HepG2 (cell line): ENCODE data around the gene SIMC1. TPM values are rescaled to one million over a fixed set of nuclear protein-coding genes. Genes with fewer than 3 reads are reported as not detected.

Experiments used
- ATAC-seq: fragments of 200-7000 bp; cut with Tn5 transposase; 3 replicates; pipeline ENCODE4 v1.9.1; 2020; ENCODE audit warnings: mild to moderate bottlenecking, moderate library complexity
- BruUV-seq: library from RNA; stranded (reverse); fragments of 400-500 nt; replicated peaks from 2 replicates; lab custom pipeline; 2021; lab: Mats Ljungman, UMichigan
- CTCF ChIA-PET: fragments of 300-600 bp; formaldehyde crosslinking; extraction: SDS; loops from one replicate; lab custom pipeline; 2021; ENCODE audit warnings: low total read pairs, inconsistent platforms, low intra/inter-chr PET ratio; lab: Yijun Ruan, JAX
- POLR2A ChIA-PET: fragments of 350-600 bp; sonication (Branson Sonifier 250); formaldehyde crosslinking; loops from one replicate; lab custom pipeline; 2020; ENCODE audit warnings: antibody characterized with exemption, inconsistent platforms; lab: Yijun Ruan, JAX
- DNase-seq: peaks from one replicate; pipeline ENCODE4 v3.0.0-alpha.2; 2015; ENCODE audit warnings: low spot score
- FAIRE-seq: peaks from 3 replicates; lab custom pipeline; 2011; peaks lifted over from hg19 to GRCh38; lab: Jason Lieb, UNC
- H2AFZ ChIP-seq: one replicate; pipeline ENCODE4 v1.6.1; 2011; ENCODE audit warnings: low read length, inconsistent platforms
- H3K27ac ChIP-seq: fragments of 300-600 bp; 3 replicates; pipeline ENCODE4 v1.8.0; 2011; ENCODE audit warnings: mixed run types, mild to moderate bottlenecking, mixed read lengths, low read length, inconsistent platforms; ENCODE audit not compliant: insufficient read depth; ENCODE audit errors: extremely low read length
- H3K27me3 ChIP-seq, 2 experiments: fragments of 200-600 bp in 1 of 2; 2 replicates in 1 of 2; 3 replicates in 1 of 2; pipeline versions ENCODE4 v1.6.0 to v1.8.0; 2011; ENCODE audit warnings: low read length in 2 of 2, mild to moderate bottlenecking in 2 of 2, moderate library complexity in 2 of 2, inconsistent platforms in 1 of 2; ENCODE audit not compliant: insufficient read depth in 2 of 2, control insufficient read depth in 1 of 2
- H3K36me3 ChIP-seq, 2 experiments: fragments of 200-600 bp in 1 of 2; replicated peaks in 1 of 2; 2 replicates in 1 of 2; 3 replicates in 1 of 2; pipeline versions ENCODE4 v1.5.1 to v1.8.0; 2011; ENCODE audit warnings: low read length in 2 of 2, inconsistent platforms in 1 of 2; ENCODE audit not compliant: insufficient read depth in 2 of 2, control insufficient read depth in 1 of 2
- H3K4me1 ChIP-seq: 2 replicates; pipeline ENCODE4 v1.5.1; 2012; ENCODE audit warnings: low read length, inconsistent platforms; ENCODE audit not compliant: insufficient read depth
- H3K4me2 ChIP-seq: 2 replicates; pipeline ENCODE4 v1.6.0; 2011; ENCODE audit warnings: low read depth, low read length, inconsistent platforms
- H3K4me3 ChIP-seq, 3 experiments: fragments of 200-600 bp in 1 of 3; sonication (generic), shearing (Covaris generic) in 1 of 3; replicated peaks in 1 of 3; 2 replicates each; pipeline ENCODE4 v1.5.1; 2011 to 2016; ENCODE audit warnings: low read length in 3 of 3, inconsistent platforms in 2 of 3, low read depth in 2 of 3, mild to moderate bottlenecking in 2 of 3, control low read depth in 1 of 3, mixed read lengths in 1 of 3; ENCODE audit not compliant: insufficient read depth in 1 of 3
- H3K79me2 ChIP-seq: one replicate; pipeline ENCODE4 v1.6.1; 2011; ENCODE audit warnings: low read length, inconsistent platforms; ENCODE audit not compliant: insufficient read depth
- H3K9ac ChIP-seq: 2 replicates; pipeline ENCODE4 v1.6.0; 2011; ENCODE audit warnings: mild to moderate bottlenecking, low read depth, low read length, inconsistent platforms; ENCODE audit not compliant: insufficient read depth
- H3K9me3 ChIP-seq: 2 replicates; pipeline ENCODE4 v1.5.1; 2012; ENCODE audit warnings: mild to moderate bottlenecking, low read length
- H4K20me1 ChIP-seq: 2 replicates; pipeline ENCODE4 v1.6.0; 2011; ENCODE audit warnings: inconsistent platforms, mild to moderate bottlenecking, low read length, moderate library complexity; ENCODE audit not compliant: insufficient read depth
- CAMTA2 ChIP-seq: sonication (generic); formaldehyde crosslinking; IDR thresholded peaks from 2 replicates; pipeline ENCODE4 v1.4.0; 2020; ENCODE audit warnings: mild to moderate bottlenecking, missing genetic modification reagents, borderline replicate concordance
- CBX2 ChIP-seq, 2 experiments: fragments of 200-600 bp in 1 of 2; sonication (generic); formaldehyde crosslinking in 1 of 2; IDR thresholded peaks; 2 replicates each; pipeline versions ENCODE4 v1.7.0 to v1.8.1; 2018 to 2022; ENCODE audit warnings: low read depth in 2 of 2, low read length in 1 of 2, mild to moderate bottlenecking in 1 of 2, missing genetic modification reagents in 1 of 2
- DNMT1 ChIP-seq: sonication (generic); formaldehyde crosslinking; IDR thresholded peaks from 2 replicates; pipeline ENCODE4 v1.5.1; 2020; ENCODE audit warnings: mild to moderate bottlenecking, missing genetic modification reagents
- GLI4 ChIP-seq: sonication (generic); formaldehyde crosslinking; IDR thresholded peaks from 2 replicates; pipeline ENCODE4 v1.5.1; 2020; ENCODE audit warnings: missing genetic modification reagents, mild to moderate bottlenecking, moderate library complexity, borderline replicate concordance
- HES4 ChIP-seq: sonication (generic); formaldehyde crosslinking; IDR thresholded peaks from 2 replicates; pipeline ENCODE4 v1.9.0; 2021; ENCODE audit warnings: mild to moderate bottlenecking, missing genetic modification reagents, borderline replicate concordance
- HINFP ChIP-seq: sonication (generic); formaldehyde crosslinking; IDR thresholded peaks from 2 replicates; pipeline ENCODE4 v1.4.0; 2020; ENCODE audit warnings: low read depth, mild to moderate bottlenecking, missing genetic modification reagents
- MBNL3 ChIP-seq: fragments of 250-450 bp; sonication (Bioruptor Pico); conservative IDR thresholded peaks from 2 replicates; pipeline ENCODE4 v1.8.0; 2022; ENCODE audit warnings: mild to moderate bottlenecking, inconsistent platforms
- PBX2 ChIP-seq: IDR thresholded peaks from 2 replicates; pipeline ENCODE4 v1.6.1; 2016; ENCODE audit warnings: control low read depth
- PLRG1 ChIP-seq: fragments of 450-650 bp; conservative IDR thresholded peaks from 2 replicates; pipeline ENCODE4 v1.6.1; 2016
- SP140L ChIP-seq: sonication (generic); formaldehyde crosslinking; IDR thresholded peaks from 2 replicates; pipeline ENCODE4 v1.4.0; 2020; ENCODE audit warnings: missing genetic modification reagents, borderline replicate concordance
- SP4 ChIP-seq: sonication (generic); formaldehyde crosslinking; IDR thresholded peaks from 2 replicates; pipeline ENCODE4 v1.8.1; 2023; ENCODE audit warnings: mild to moderate bottlenecking, missing genetic modification reagents
- ZFP82 ChIP-seq: sonication (generic); formaldehyde crosslinking; IDR thresholded peaks from 2 replicates; pipeline ENCODE4 v1.5.1; 2020; ENCODE audit warnings: mild to moderate bottlenecking, missing genetic modification reagents, borderline replicate concordance
- ZNF292 ChIP-seq: sonication (generic); formaldehyde crosslinking; IDR thresholded peaks from 2 replicates; pipeline ENCODE4 v1.8.1; 2022; ENCODE audit warnings: mild to moderate bottlenecking, low read depth, missing genetic modification reagents, borderline replicate concordance
- ZNF296 ChIP-seq: sonication (generic); formaldehyde crosslinking; conservative IDR thresholded peaks from 2 replicates; pipeline ENCODE4 v1.5.0; 2020; ENCODE audit warnings: mild to moderate bottlenecking, missing genetic modification reagents
- ZNF841 ChIP-seq: sonication (generic); formaldehyde crosslinking; IDR thresholded peaks from 2 replicates; pipeline ENCODE4 v1.8.1; 2023; ENCODE audit warnings: missing genetic modification reagents, borderline replicate concordance
- WGBS: methylation state at CpG from one replicate; pipeline ENCODE4 v1.1.6; 2017; ENCODE audit warnings: low lambda C conversion rate; 5-methylcytosine and 5-hydroxymethylcytosine counted together
- in situ Hi-C: cut with HindIII; loops from 2 replicates; pipeline ENCODE4 v1.10.0; 2017; ENCODE audit warnings: low pct_unique_long_range_greater_than_20kb; ENCODE audit not compliant: extremely low pct_ligation_motif_present
- intact Hi-C: fragments of 100-400 bp; cut with micrococcal nuclease; formaldehyde crosslinking; loops from one replicate; pipeline ENCODE4 v1.10.0; 2022; ENCODE audit not compliant: unreplicated experiment
- polyA plus RNA-seq, 8 experiments: library from polyadenylated mRNA; depleted of rRNA in 3 of 8; stranded (reverse) in 7 of 8; unstranded in 1 of 8; fragments of >200 nt; fragmentation: Illumina TruSeq in 4 of 8; extraction: Trizol in 4 of 8; gene quantifications; 2 replicates each; pipeline versions ENCODE4 v1.2.1 to v1.2.3, GENCODE V29; 2011 to 2016; ENCODE audit warnings: low read depth in 4 of 8, missing spikeins in 1 of 8, mixed read lengths in 1 of 8; ENCODE audit not compliant: insufficient read depth in 1 of 8
- total RNA-seq, 5 experiments: library from RNA; depleted of rRNA; stranded (reverse); fragments of >200 nt; fragmentation: Illumina TruSeq; extraction: Trizol; gene quantifications; 2 replicates each; pipeline ENCODE4 v1.2.3, GENCODE V29; 2016; ENCODE audit warnings: low read depth in 1 of 5

SIMC1 gene
- total and polyA plus RNA-seq, 2 of the 13 experiments (the other 11 are each of a cell fraction or from before 2014, with no cell fraction given) = 5.4 to 6.8 TPM

DNA sequence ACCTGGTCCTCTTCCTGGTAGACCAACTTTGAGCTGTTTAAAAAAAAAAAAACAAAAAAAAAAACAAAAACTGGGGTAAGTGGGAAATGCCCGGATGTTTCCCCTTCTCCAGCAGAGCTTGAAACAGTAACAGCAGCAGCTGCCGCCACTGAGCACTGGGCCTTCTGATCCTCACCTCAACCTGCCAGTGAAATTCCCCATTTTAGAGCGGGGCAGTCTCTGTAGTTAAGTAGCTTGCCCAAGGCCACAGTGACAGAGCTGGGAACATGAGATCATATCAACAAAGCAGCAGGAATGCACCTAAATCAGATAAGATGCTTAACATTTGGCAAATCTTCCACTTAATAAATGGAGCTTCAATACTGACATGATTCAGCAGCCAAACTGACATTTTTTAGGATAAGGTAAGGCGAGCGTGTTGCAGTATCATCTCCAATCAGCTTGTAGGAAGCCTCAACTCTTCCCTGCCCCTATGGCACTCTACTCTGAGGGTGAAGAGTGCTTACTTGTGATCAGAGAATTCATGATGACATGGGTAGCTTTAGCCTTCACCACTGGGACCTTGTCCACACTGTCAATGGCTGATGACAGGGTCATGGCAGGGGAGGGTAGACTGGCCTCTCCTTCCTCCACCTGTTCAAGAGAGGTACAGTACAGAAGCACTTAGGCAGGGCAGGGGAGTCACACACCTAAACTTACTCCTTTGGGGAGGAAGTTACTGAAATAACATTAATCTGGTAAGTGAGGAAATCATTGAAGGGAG is 114.1 kb downstream of the SIMC1 start (continued):
- TF ChIP-seq HES4 (CRISPR knock-in tag) (no peak), MBNL3 (CRISPR knock-in tag) (no peak), PBX2 (CRISPR knock-in tag) (no peak)

GRCh38 chr5:176353533-176353932 is 115.3 kb downstream of the SIMC1 start:
- ATAC-seq (no peak), FAIRE-seq (no peak)
- ChIA-PET CTCF (no interaction called here), POLR2A (interaction anchor here (0.9 to 3.3 kb wide), 3 partner anchors 8 to 184 kb away, joined by 3 to 16 read pairs (median 3); partner anchors contain the start of genes KIAA1191 and RNF44)
- peaks cover 18% of the 10 kb centered on the region for H4K20me1 ChIP-seq
- peaks cover 33 to 89% of the 10 kb centered on the region in 2 experiments for H3K36me3 ChIP-seq
- no peaks in the 10 kb centered on the region for H3K9me3 ChIP-seq
- no peak overlapping the region for H3K9ac ChIP-seq
- no peak overlapping the region for H3K27ac ChIP-seq
- WGBS = 96% methylated on average over 4 of the region's 4 CpGs
- no peak overlapping the region for H3K4me3 ChIP-seq
- TF ChIP-seq CBX2 (IDR thresholded peaks at IDR 0.05; ENCODE audit: low read depth, low read length) = no peak
- TF ChIP-seq CBX2 (CRISPR knock-in tag; IDR thresholded peaks at IDR 0.05; ENCODE audit: low read depth) = no peak
- no peak for TF ChIP-seq PLRG1
- no peak for TF ChIP-seq ZNF296 (CRISPR knock-in tag)
- no peak for TF ChIP-seq SP4 (CRISPR knock-in tag)
- no peak for TF ChIP-seq ZNF841 (CRISPR knock-in tag)
- TF ChIP-seq ZNF292 (CRISPR knock-in tag) = no peak
- no peak for TF ChIP-seq HINFP (CRISPR knock-in tag)
- no peak for TF ChIP-seq DNMT1
- TF ChIP-seq GLI4 (CRISPR knock-in tag) = no peak
- TF ChIP-seq CAMTA2 (CRISPR knock-in tag) = no peak
- TF ChIP-seq SP140L (CRISPR knock-in tag) = no peak
- no peak for TF ChIP-seq ZFP82 (CRISPR knock-in tag)
- TF ChIP-seq, all 625 proteins: peak for 0
- no peak overlapping the region for H2AFZ ChIP-seq
- no peak overlapping the region for H3K4me2 ChIP-seq
- intact Hi-C loops (no loop called here), in situ Hi-C loops (no loop called here)
- peaks cover 11% of the 10 kb centered on the region for H3K4me1 ChIP-seq
- no peak for DNase-seq
- H3K27me3 ChIP-seq = no peaks in the 10 kb centered on the region
- H3K79me2 ChIP-seq = peaks cover 44% of the 10 kb centered on the region
- no TSS peak for BruUV-seq
